ENCODE results near the gene RHOC.

RHOC gene

DNA sequence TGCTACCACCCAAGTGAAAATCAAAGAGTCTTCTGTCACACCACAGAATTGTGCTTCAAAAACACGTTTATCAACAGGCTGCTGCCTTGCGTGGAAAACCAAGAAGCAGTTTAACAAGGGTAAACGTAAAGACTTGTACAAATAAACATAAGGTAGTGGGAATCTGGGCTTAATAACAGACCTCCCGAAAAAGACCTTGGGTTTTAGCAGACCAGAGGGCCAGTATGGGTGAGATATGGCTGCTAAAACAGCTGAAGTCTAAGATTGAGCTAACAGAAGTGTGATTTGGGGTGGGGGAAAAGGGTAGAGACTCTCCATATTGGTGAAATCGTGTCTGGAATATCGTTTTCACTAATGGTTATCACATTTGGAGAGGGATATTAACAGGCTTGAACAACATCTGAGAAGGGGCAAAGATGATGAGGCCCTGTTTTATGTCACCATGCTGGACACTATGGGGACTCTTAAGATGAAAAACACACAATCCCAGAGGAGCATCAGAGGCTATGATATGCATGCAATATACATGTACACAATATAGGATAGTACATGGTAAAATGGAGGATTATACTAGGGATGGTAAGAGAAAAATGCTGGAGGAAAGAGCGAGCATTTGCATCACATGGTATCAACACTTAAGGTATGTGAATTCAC lies 31.1 kb downstream of the RHOC start:
- DNase-seq, result no peak

DNA sequence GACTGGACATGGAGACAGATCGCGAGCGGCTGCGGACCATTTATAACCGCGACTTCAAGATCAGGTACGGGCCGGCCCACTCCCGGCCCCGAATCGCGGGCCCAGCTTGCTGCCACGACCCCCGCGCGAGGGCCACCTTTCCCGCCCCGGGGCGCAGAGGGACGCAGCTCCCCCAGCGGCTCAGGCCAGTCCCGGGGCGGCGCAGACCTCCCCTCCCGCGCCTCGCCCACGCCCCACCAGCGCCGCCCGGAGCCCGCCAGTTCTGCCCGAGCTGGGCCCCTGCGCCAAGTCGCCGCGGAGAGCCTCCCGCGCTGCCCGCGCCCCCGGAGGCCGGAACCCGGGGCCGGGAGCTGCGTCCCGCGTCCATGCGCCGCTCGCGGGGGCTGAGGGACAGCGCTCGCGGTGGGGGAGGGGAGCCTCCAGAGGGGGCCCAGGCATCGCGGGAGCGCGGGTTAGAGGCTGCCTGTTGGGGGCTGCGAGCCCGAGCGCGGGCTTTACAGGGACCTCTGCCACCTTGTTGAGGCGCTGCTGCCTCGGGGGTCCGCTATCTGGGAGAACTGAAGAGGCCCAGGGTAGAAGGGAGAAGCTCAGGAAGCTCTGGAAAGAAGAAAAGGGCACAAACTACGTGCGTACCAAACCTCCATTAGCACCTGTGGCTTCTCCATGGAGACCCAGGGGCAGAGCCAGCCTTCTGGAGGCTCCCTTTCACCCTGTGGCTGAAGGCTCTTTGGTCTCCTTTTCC lies 31.8 kb downstream of the RHOC start:
- peak; percentile 44 for DNase-seq

DNA sequence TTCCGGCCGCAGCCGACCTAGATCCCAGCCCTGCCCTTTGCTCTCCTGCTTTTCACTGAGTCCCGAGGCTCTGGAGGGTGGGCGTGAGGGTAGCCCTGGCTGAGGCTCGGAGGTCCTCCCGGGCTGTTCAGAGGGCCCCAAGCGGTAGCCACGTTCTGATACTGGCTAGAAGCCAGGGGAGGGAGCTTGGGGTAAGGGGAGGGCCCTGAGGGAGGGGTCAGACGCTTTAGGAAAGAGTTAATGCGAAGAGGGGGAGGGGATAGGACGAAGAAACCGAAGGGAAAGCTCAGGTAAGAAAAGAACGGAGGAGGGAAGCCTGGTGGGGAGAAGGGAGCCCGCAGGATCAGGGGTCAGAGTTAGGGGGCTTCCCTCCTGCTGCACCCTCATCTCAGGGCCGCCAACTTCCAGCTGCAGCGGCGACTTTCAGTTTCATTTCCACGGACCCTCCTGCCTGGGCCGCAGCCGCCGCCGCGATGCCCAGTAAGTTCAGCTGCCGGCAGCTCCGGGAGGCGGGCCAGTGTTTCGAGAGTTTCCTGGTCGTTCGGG lies 32.4 kb downstream of the RHOC start, which contains the start of gene MOV10:
MOV10 (plus strand) TSS at position 220 of the 546 bp plus-strand sequence; CDS start at position 474, 254 bp downstream.
- DNase-seq, result peak; percentile 14 to 46

DNA sequence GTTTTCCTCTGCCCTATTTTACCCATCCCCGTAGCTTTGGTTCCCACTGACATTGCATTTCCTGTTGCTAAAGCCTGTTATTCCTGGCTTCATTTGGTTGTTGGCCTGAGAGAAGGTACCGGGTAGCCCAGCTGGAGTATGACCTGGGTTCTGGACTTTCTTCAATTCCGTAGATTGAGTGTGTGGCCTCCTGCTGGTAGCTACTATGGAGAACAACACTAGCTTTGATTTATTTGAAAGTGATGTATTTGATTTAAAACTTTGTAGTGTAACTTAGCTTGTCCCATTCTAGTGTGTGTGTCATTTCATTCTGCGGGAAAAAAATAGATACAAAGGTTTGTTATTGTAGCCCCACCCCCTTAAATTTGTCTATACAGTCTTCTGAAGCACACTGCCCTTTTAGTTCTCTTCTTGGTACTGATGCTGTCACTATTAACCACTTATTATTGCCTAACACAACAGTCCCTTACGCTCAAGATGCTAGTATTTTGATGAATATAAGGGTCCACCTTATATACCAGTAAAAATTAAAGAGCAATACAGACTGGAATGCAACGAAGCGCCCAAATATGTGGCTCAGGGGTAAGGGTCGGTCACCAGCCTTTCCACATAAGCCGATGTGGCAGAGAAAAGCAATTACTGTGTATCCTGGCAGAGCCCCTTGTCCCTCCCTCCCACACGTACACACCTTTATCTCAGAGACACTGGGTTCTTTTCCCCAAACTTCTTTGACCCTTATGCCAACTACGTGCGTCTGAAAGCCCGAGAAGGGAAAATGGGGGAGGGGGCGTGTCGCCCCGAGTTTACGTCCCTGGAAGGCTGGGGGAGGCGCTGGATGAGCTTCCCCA lies 33.1 kb downstream of the RHOC start:
- peak in 1 of 2 experiments; percentile 31 for DNase-seq

DNA sequence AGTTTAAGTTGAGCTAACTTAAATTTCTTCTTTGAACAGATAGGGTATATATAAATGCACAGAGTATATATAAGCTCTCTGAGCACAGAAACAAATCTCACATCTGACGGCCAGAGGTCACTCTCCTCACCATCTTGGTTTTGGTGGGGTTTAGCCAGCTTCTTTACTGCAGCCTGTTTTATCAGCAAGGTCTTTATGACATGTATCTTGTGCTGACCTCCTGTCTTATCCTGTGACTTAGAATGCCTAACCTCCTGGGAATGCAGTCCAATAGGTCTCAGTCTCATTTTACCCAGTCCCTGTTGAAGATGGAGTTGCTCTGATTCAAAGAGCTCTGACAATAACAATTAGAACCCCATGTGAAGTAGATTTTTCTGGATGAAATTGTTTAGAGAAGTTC lies 34.1 kb downstream of the RHOC start:
- DNase-seq, result no peak

DNA sequence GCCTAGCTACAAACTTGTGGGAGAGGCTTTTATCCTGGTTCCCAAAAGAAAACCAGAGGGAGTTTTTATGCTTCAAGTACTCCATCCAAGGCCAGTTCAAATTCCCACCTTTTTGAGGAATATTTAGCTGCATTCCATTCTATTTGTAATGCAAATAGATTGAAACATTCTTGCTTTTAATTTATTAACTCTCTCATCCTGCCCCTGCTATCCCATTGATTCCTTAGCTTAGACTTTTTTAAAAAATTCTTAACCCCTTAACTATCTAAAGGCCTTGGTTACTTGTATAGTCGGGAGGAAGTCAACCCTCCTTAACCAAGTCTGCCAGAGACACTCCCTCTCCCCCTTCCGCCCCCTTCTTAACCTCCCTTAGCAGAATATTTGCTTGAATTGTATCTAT lies 34.9 kb downstream of the RHOC start:
- no peak for DNase-seq

DNA sequence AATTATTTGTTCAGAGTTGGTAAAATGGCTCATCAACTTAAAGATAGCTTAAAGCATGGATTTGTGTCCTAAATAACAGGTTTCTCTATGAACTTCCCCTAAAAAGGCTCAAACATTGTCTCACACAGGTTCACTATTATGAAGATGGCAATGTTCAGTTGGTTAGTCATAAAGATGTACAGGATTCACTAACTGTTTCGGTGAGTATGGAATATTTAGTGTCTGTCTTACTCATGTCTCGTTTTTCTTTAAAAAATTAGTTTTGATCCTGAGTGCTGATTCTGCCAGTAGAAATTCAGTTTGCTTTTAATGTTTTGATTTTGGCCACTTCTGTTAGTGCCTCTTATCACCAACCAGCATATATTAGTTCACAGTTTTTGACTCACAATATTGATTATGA lies 40.0 kb downstream of the RHOC start:
- DNase-seq, result no peak

DNA sequence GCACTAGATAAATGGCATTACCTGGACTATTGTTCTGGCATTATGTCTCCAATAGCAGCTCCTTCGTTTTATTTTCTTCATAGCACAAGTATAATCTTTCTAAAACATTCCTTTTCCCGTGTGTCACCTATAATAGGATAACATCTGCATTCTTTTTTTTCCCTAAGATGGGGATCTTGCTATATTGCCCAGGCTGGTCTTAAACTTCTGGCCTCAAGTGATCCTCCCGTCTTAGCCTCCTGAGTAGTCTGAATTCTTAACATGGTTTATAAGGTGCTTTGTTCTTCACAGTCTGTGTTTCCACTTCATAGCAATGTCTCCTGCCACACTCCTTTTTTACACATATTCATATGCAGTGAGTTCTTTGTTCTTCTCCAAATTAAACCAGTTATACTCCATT lies 41.1 kb downstream of the RHOC start:
- DNase-seq, result no peak

DNA sequence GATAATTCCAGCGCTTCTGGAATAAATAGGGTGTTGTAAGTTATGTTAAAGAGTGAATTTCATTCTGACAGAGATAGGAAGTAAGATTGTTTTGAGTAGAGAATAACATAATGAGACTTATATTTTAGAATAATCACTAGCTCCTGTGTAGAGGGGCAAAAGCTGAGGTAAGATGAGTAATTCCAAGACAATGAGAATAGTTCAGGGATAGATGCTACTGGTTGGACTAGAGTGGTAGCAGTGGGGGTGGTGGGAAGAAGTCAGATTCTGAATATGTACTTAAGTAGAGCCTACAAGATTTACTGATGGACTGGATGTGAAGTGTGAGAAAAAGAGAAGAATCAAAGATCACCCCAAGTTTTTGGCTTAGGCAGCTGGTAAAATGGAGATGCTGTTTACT lies 55.7 kb downstream of the RHOC start:
- no peak for DNase-seq

Data from SHP77 (cell line).